ENCODE measurements around the gene DELE1.
"Not testable (repeated sequence)": the region's sequence is repeated elsewhere in the genome, so short reads cannot be mapped to it uniquely, and the experiment has no call there.

Gene DELE1

DNA sequence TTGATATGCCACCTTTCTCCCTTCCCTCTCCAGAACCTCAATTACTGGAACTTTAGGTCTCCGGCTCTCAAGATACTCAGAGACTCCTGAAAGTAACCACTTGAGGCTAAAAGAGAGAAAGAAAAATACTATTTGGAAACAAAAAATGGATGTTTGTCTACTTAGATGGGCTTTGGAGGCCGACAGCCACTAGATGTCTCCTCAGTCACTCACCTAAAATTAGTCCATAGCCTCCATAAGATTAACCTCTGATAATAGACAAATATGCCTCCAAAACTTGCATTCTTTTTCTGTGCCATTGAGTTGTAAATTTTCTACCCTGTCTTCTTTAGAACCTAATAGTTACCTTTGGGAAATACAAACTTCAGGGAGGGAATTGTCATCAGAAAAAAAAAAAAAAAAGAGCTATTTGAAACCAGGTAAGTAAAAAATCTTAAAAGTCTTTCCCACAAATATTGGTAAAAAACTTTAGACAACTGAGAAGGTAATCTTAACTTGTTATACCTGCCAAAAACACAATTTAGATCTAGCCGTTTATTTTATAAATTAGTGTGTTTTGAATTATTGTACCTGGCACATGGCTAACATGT is 34.3 kb upstream of the DELE1 start:
- DNase-seq = no peak

- DNase-seq = not testable (repeated sequence)
Measured at GRCh38 chr5:141890429-141890828, 33.2 kb upstream of the DELE1 start.

DNA sequence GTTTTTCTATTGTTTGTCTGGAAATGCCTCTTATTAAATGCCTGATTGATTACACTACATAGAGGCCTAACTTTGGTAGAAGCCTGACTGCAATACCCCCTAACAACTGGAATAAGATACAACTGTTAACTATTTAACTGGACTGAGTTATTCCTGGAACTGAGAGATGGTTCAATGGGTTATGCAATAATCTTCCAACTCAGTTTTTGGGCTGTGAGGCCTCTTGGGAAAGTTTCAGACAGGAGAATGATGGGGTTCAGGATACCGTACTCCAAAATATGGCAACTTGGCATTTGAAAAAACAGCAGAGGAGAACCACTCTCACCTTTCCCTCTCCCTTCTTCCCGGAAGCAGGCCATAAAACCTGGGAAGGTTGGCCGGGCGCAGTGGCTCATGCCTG is 26.2 kb upstream of the DELE1 start:
- no peak for DNase-seq

- no peak for DNase-seq
Measured at GRCh38 chr5:141898448-141899049, 25.1 kb upstream of the DELE1 start.

GRCh38 chr5:141902015-141902814 is 21.5 kb upstream of the DELE1 start:
- DNase-seq = no peak

- no peak for DNase-seq
Measured at GRCh38 chr5:141903261-141903660, 20.4 kb upstream of the DELE1 start.

GRCh38 chr5:141904551-141904950 is 19.1 kb upstream of the DELE1 start:
- no peak for DNase-seq

- no peak for DNase-seq
Measured at GRCh38 chr5:141906517-141906916, 17.2 kb upstream of the DELE1 start.

DNA sequence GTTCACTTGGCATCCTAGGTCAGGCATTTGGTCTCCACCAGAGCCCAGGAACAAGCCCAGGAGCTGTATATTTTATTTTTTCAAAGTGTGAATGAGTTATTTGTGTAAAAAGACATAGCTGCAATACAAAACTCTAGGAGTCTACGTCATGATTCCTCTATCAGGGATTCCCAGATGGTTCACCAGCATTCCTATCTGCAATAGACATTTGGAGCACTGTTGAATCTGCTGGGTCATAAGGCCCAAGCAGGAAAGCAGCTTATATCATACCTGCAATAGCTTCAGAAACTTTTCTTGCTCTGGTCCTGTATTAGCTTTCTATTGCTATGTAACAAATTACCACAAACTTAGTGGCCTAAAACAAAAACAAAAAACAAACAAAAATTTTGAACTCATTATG is 16.7 kb upstream of the DELE1 start:
- no peak for DNase-seq

DNA sequence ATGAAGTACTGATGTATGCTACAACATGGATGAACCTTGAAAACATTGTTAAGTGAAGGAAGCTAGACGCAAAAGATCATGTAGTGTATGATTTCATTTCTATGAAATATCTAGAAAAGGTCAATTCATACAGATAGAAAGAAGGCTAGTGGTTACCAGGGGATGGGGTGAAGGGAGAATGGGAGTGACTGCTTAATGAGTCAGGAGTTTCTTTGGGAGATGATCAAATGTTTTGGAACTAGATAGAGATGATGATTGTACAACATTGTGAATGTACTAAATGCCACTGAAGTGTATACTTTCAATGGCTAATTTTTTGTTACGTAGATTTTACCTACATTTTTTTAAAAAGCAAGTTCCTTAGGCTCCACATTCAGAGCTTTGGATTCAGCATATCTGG is 14.9 kb upstream of the DELE1 start:
- DNase-seq = no peak

GRCh38 chr5:141909212-141909611 is 14.5 kb upstream of the DELE1 start:
- no peak for DNase-seq

GRCh38 chr5:141910271-141910673 is 13.4 kb upstream of the DELE1 start:
- no peak for DNase-seq

GRCh38 chr5:141913560-141914198 is 10.0 kb upstream of the DELE1 start:
- DNase-seq = no peak

GRCh38 chr5:141914199-141914743 is 9.4 kb upstream of the DELE1 start:
- DNase-seq = peak; percentile 8

DNA sequence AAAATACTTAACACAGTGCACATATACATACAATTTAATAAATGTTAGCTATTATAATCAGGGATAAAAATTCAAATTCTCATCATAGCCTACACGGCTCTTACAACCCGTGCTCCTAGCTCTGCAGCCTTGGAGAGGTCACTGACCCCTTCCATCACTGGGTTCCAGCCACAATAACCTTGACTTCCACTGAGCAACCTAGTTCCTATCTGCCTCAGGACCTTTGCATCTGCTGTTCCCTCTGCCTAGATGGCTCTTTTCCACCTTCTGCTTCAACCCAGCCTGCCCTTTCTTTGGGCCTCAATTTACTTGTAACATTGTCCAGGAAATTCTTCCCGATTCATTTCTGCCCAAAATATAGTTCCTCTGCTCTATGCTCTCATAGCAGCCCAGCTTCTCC is 8.9 kb upstream of the DELE1 start:
- DNase-seq = no peak

DNA sequence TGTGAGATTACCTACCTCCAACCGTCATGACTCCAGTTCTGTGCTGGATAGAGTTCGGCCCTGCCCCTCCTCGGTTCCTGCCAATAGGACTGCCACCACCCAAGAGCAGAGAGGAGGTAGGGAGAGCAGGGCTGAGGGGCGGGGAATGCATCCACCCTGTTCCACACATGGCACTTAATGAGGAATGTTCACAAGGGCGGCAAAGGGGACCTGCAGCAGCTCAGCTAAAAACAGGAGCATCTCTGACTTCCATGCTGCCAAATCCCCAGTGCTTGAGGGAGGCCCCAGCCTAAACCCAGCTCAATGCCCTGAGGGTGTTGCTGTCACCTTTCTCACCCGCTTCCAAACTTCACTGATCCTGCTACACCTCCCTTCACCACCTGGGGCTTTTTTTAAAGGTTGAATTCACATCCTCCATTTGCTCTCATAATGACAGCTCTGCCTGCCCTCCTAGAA is 7.8 kb upstream of the DELE1 start:
- no peak for DNase-seq

DNA sequence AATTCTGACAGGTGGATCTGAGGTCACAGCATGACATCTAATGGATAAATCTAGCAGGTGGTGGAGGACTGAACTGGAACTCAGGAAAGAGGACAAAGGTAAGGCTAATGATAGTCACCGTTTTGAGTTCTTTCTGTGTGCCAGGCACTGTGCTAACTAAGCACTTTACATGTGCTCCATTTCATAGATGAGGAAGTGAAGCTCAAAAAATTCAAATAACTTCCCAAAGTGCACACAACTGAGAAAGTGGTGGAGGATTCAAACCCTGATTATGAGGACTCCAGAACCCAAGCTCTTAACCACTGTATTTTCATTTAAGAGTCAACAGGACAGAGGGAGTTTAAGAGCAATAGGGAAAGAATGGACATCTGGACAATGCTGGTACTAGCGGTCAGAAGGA is 7.1 kb upstream of the DELE1 start:
- no peak for DNase-seq

DNA sequence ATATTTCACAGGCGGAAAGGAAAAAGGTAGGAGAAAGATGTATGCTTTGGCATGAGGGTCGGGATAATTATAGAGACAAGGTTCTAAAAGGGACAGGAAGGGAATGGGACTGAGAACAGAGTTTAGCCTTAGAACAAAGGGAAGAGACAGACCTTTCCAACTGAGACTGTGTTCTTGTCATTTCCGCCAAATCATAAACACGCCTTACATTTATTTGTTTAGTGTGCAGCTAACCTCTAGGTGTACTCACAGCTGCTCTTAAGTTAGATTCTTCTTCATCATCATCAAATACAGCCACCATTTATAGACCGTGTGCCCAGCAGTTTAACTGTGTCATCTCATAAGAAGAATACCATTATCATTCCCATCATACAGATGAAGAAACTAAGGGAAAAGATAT is 5.9 kb upstream of the DELE1 start:
- no peak for DNase-seq

DNA sequence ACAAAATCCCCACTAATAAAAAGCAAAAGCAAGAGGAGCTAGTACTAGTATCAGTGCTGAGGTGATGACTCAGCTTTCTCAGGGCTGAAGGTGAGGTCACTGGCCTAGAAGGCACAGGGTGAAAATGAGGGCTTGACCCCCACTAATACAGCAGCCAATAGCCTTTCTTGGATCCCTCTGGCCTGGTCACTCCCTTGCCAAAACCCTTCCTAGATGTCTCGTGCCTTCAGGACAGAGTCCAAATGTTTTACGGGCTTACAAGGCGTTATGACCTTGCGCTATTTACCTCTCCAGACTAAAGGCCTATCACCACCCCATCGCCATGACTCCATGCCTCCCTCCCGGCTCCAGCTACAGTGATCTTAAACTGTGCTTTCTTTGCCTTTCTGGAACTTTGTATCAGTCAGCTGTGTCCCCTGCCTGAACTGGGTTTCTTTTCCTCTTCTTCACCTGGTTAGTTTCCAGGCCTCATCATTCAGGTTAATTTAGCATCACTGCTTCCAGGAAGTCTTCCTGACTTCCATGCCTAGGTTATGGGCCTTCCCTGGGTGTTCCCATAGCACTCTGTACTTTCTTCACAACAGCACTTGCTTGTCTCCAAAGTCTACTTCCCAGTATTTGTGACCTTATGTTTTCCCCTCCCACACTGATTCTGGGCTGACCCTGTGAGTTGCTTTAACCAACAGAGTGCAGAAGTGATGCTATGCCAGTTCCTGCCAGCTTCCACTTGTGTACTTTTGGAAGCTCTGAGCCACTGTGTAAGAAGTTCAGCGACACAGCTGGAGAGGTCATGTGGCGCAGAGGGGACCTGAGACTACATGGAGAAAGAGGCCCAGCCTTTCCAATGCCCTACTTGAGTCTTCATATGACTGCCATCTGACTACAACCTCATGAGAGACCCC is 4.2 kb upstream of the DELE1 start:
- DNase-seq = no peak

DNA sequence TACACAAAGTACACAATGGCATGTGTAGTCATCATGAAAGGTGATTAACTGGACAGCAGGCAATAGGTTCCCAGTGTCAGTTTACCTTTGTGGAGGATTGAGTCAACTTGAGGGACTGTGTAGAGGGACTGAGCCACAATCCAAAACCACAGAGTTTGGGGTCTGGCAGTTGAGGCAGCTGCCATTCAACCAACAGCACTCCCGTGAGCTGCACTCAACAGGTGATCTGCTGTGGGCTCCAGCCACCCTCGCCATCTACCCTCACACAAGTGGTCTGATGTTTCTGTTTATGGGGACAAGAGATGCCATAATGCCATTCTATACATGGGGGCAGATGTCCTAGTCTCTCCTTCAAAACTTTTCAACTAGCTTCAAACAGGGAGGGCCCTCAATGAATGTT is 2.9 kb upstream of the DELE1 start:
- no peak for DNase-seq

- DNase-seq = not testable (repeated sequence)
Measured at GRCh38 chr5:141922827-141923447, 734 bp upstream of the DELE1 start.

DNA sequence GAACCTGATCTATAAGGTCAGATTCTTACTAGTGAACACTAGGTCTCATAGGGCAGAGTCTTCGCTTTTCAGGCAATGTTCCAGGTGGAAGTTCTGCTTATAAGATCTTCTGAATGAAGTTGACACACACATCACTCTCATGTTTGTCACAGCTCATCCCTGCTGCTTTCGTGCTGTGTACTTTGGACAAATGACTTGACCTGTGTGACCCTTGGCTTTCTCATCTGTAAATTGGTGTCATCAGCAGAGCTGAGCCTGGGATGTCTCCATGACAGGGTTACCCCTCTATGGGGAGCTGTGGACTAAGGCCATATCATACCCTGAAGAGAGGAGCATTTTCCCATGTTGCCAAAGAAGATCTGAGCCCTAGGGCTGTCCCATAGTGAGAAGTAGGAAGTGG is 2.8 kb downstream of the DELE1 start:
- DNase-seq = no peak

Measured in NCI-H1105 (cell line).